CD14-positive monocyte (primary cell): ENCODE data around the gene GDF11. TPM values are rescaled to one million over a fixed set of nuclear protein-coding genes. Genes with fewer than 3 reads are reported as not detected.

Experiments used
- DNase-seq, 3 donors: peaks; one replicate each; pipeline ENCODE4 v3.0.0-alpha.2; 2011 to 2022
- H2AFZ ChIP-seq: 2 replicates; pipeline ENCODE4 v1.6.0; 2012; ENCODE audit warnings: mild to moderate bottlenecking, low read depth, low read length, inconsistent platforms; ENCODE audit not compliant: insufficient read depth, poor library complexity, severe bottlenecking
- H3K27ac ChIP-seq, 2 donors: 1 replicate in 1 of 2; 2 replicates in 1 of 2; pipeline ENCODE4 v1.5.1; 2012 to 2013; ENCODE audit warnings: low read length in 2 of 2, control low read depth in 1 of 2, inconsistent platforms in 1 of 2, low read depth in 1 of 2, mild to moderate bottlenecking in 1 of 2
- H3K27me3 ChIP-seq, 2 donors: one replicate each; pipeline versions ENCODE4 v1.6.0 to v1.6.1; 2011 to 2013; ENCODE audit warnings: low read length in 2 of 2; ENCODE audit not compliant: control insufficient read depth in 2 of 2, insufficient read depth in 2 of 2
- H3K36me3 ChIP-seq, 2 donors: replicated peaks in 1 of 2; 1 replicate in 1 of 2; 2 replicates in 1 of 2; pipeline versions ENCODE4 v1.5.1 to v1.6.1; 2012 to 2013; ENCODE audit warnings: low read length in 2 of 2, control low read depth in 1 of 2, inconsistent platforms in 1 of 2, mild to moderate bottlenecking in 1 of 2; ENCODE audit not compliant: insufficient read depth in 2 of 2, control insufficient read depth in 1 of 2
- H3K4me1 ChIP-seq, 2 donors: 1 replicate in 1 of 2; 2 replicates in 1 of 2; pipeline versions ENCODE4 v1.5.1 to v1.6.1; 2012 to 2013; ENCODE audit warnings: low read length in 2 of 2, control low read depth in 1 of 2, inconsistent platforms in 1 of 2, mild to moderate bottlenecking in 1 of 2, moderate library complexity in 1 of 2; ENCODE audit not compliant: insufficient read depth in 2 of 2, control insufficient read depth in 1 of 2
- H3K4me2 ChIP-seq: replicated peaks from 2 replicates; pipeline ENCODE3; 2012; ENCODE audit warnings: low read length, moderate library complexity, mild to moderate bottlenecking; ENCODE audit not compliant: poor library complexity, severe bottlenecking; ENCODE audit errors: extremely low read depth
- H3K4me3 ChIP-seq, 3 experiments: fragments of 200-600 bp in 1 of 3; sonication (generic) in 1 of 3; replicated peaks in 1 of 3; 1 replicate in 2 of 3; 2 replicates in 1 of 3; pipeline ENCODE4 v1.5.1; 2011 to 2013; ENCODE audit warnings: low read length in 3 of 3, mild to moderate bottlenecking in 3 of 3, control low read depth in 2 of 3, low read depth in 2 of 3, inconsistent platforms in 1 of 3, moderate library complexity in 1 of 3
- H3K79me2 ChIP-seq: 2 replicates; pipeline ENCODE4 v1.6.0; 2012; ENCODE audit warnings: mild to moderate bottlenecking, control low read depth, inconsistent platforms, low read length, moderate library complexity; ENCODE audit not compliant: insufficient read depth
- H3K9ac ChIP-seq: 2 replicates; pipeline ENCODE4 v1.6.0; 2017; ENCODE audit warnings: low read length, mild to moderate bottlenecking; ENCODE audit not compliant: insufficient read depth, poor library complexity, severe bottlenecking
- H3K9me3 ChIP-seq, 2 donors: replicated peaks in 1 of 2; 1 replicate in 1 of 2; 2 replicates in 1 of 2; pipeline versions ENCODE4 v1.5.1 to v1.6.1; 2012 to 2013; ENCODE audit warnings: low read length in 2 of 2, control low read depth in 1 of 2; ENCODE audit not compliant: control insufficient read depth in 1 of 2, insufficient read depth in 1 of 2
- H4K20me1 ChIP-seq: 2 replicates; pipeline ENCODE4 v1.6.0; 2012; ENCODE audit warnings: mild to moderate bottlenecking, low read length, control low read depth, moderate library complexity; ENCODE audit not compliant: insufficient read depth
- H3K27ac Mint-ChIP-seq, 7 donors: one replicate each; pipeline ENCODE4 v1.8.0; 2020; ENCODE audit warnings: mild to moderate bottlenecking in 7 of 7, mixed read lengths in 7 of 7, moderate library complexity in 6 of 7, inconsistent platforms in 2 of 7
- H3K27me3 Mint-ChIP-seq, 3 donors: one replicate each; pipeline ENCODE4 v1.8.0; 2021 to 2022; ENCODE audit warnings: low read depth in 3 of 3, mild to moderate bottlenecking in 3 of 3, mixed read lengths in 3 of 3, moderate library complexity in 3 of 3, inconsistent platforms in 1 of 3
- H3K36me3 Mint-ChIP-seq, 2 donors: one replicate each; pipeline ENCODE4 v1.8.0; 2020; ENCODE audit warnings: mixed read lengths in 2 of 2, inconsistent platforms in 1 of 2, mild to moderate bottlenecking in 1 of 2
- H3K4me1 Mint-ChIP-seq: one replicate; pipeline ENCODE4 v1.8.0; 2020; ENCODE audit warnings: mild to moderate bottlenecking, mixed read lengths
- H3K4me3 Mint-ChIP-seq, 2 donors: one replicate each; pipeline ENCODE4 v1.8.0; 2020; ENCODE audit warnings: mild to moderate bottlenecking in 2 of 2, mixed read lengths in 2 of 2, moderate library complexity in 1 of 2
- H3K9me3 Mint-ChIP-seq, 7 donors: one replicate each; pipeline ENCODE4 v1.8.0; 2020 to 2022; ENCODE audit warnings: mixed read lengths in 7 of 7, mild to moderate bottlenecking in 6 of 7, moderate library complexity in 6 of 7, inconsistent platforms in 2 of 7
- WGBS: methylation state at CpG from one replicate; pipeline ENCODE4 v1.1.5; 2013; ENCODE audit warnings: missing lambda C conversion rate; ENCODE audit not compliant: insufficient coverage; 5-methylcytosine and 5-hydroxymethylcytosine counted together
- intact Hi-C, 2 donors: fragments of 100-400 bp; cut with micrococcal nuclease; formaldehyde crosslinking; loops; one replicate each; pipeline versions ENCODE4 v1.15.0 to v1.15.1; 2023
- polyA plus RNA-seq, 3 donors: library from polyadenylated mRNA; depleted of rRNA in 1 of 3; unstranded in 2 of 3; stranded (reverse) in 1 of 3; fragments of 300-500 nt in 2 of 3; fragments of >200 nt in 1 of 3; fragmentation: Illumina TruSeq in 2 of 3; gene quantifications; 1 replicate in 2 of 3; 2 replicates in 1 of 3; pipeline ENCODE4 v1.2.3, GENCODE V29; 2012 to 2021
- TF ChIP-seq, protein P1 (sequence below): fragments of 200-600 bp; IDR thresholded peaks from one replicate; pipeline ENCODE4 v1.8.0; 2022; ENCODE audit warnings: antibody characterized with exemption, mild to moderate bottlenecking

The GDF11 gene
- polyA plus RNA-seq, 3 donors: 0.08 to 0.09 (median 0.09) TPM

GRCh38 chr12:55698241-55698955, 44.5 kb upstream of the GDF11 start:
- TF ChIP-seq, protein P1, sequence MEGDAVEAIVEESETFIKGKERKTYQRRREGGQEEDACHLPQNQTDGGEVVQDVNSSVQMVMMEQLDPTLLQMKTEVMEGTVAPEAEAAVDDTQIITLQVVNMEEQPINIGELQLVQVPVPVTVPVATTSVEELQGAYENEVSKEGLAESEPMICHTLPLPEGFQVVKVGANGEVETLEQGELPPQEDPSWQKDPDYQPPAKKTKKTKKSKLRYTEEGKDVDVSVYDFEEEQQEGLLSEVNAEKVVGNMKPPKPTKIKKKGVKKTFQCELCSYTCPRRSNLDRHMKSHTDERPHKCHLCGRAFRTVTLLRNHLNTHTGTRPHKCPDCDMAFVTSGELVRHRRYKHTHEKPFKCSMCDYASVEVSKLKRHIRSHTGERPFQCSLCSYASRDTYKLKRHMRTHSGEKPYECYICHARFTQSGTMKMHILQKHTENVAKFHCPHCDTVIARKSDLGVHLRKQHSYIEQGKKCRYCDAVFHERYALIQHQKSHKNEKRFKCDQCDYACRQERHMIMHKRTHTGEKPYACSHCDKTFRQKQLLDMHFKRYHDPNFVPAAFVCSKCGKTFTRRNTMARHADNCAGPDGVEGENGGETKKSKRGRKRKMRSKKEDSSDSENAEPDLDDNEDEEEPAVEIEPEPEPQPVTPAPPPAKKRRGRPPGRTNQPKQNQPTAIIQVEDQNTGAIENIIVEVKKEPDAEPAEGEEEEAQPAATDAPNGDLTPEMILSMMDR: no peak
- Mint-ChIP-seq H3K4me3 (no peak overlapping the region), H3K36me3 (peaks cover 3% of the 10 kb centered on the region in 2 donors), H3K4me1 (peaks cover 10% of the 10 kb centered on the region), H3K27me3 (peaks cover 5 to 11% (median 7%) of the 10 kb centered on the region in 3 donors), H3K9me3 (peaks cover 0 to 3% (median 0%) of the 10 kb centered on the region in 7 donors), H3K27ac (no peak overlapping the region)
- Histone ChIP-seq H3K27ac (no peak overlapping the region), H3K4me1 (peaks cover 0 to 3% of the 10 kb centered on the region in 2 donors), H3K4me2 (no peak overlapping the region), H4K20me1 (no peaks in the 10 kb centered on the region), H3K36me3 (no peaks in the 10 kb centered on the region), H3K9ac (no peak overlapping the region), H3K9me3 (no peaks in the 10 kb centered on the region), H3K4me3 (no peak overlapping the region), H3K27me3 (no peaks in the 10 kb centered on the region), H2AFZ (no peak overlapping the region), H3K79me2 (no peaks in the 10 kb centered on the region)
- no peak for DNase-seq
- intact Hi-C loops: no loop called here
- WGBS: 86% methylated on average over 6 of the region's 16 CpGs

GRCh38 chr12:55698965-55699364, 44.0 kb upstream of the GDF11 start:
- H3K27me3 Mint-ChIP-seq: peaks cover 5 to 11% (median 10%) of the 10 kb centered on the region in 3 donors
- no peaks in the 10 kb centered on the region for H3K79me2 ChIP-seq
- no peak overlapping the region for H3K27ac Mint-ChIP-seq
- H4K20me1 ChIP-seq: no peaks in the 10 kb centered on the region
- H3K4me1 ChIP-seq: peaks cover 0 to 3% of the 10 kb centered on the region in 2 donors
- H3K27me3 ChIP-seq: no peaks in the 10 kb centered on the region
- no peak overlapping the region for H3K9ac ChIP-seq
- H2AFZ ChIP-seq: no peak overlapping the region
- no peak overlapping the region for H3K4me3 ChIP-seq
- DNase-seq: no peak
- H3K4me2 ChIP-seq: no peak overlapping the region
- H3K36me3 ChIP-seq: no peaks in the 10 kb centered on the region
- intact Hi-C loops: no loop called here
- H3K9me3 Mint-ChIP-seq: peaks cover 0 to 3% (median 0%) of the 10 kb centered on the region in 7 donors
- WGBS: no CpG with 5 or more reads among the region's 1 CpG
- H3K4me3 Mint-ChIP-seq: no peak overlapping the region
- H3K27ac ChIP-seq: no peak overlapping the region
- H3K4me1 Mint-ChIP-seq: peaks cover 10% of the 10 kb centered on the region
- H3K9me3 ChIP-seq: no peaks in the 10 kb centered on the region
- peaks cover 3% of the 10 kb centered on the region in 2 donors for H3K36me3 Mint-ChIP-seq
- TF ChIP-seq, protein P1: no peak
